ENCODE data around the gene AEBP1.
"Not testable (repeated sequence)": the region's sequence is repeated elsewhere in the genome, so short reads cannot be mapped to it uniquely, and the experiment has no call there.

The AEBP1 gene

GRCh38 chr7:44121761-44122420 is 17.7 kb downstream of the AEBP1 start:
- DNase-seq = no peak

GRCh38 chr7:44122529-44122928 is 18.4 kb downstream of the AEBP1 start:
- no peak for DNase-seq

- DNase-seq = peak; percentile 97
Observed at GRCh38 chr7:44123190-44124003, 19.3 kb downstream of the AEBP1 start, which contains the start of gene POLD2. POLD2 (minus strand) TSS chr7:44123548; CDS start chr7:44122053, 1,495 bp downstream.

- DNase-seq = no peak
Observed at GRCh38 chr7:44124822-44125202, 20.7 kb downstream of the AEBP1 start.

GRCh38 chr7:44126574-44126973 is 22.4 kb downstream of the AEBP1 start:
- not testable (repeated sequence) for DNase-seq

- DNase-seq = no peak
Observed at GRCh38 chr7:44127161-44127560, 23.0 kb downstream of the AEBP1 start.

GRCh38 chr7:44128721-44129582 is 24.8 kb downstream of the AEBP1 start:
- DNase-seq = no peak

- no peak for DNase-seq
Observed at GRCh38 chr7:44131173-44132029, 27.3 kb downstream of the AEBP1 start.

- DNase-seq = no peak
Observed at GRCh38 chr7:44132039-44132438, 27.9 kb downstream of the AEBP1 start.

GRCh38 chr7:44133295-44133694 is 29.1 kb downstream of the AEBP1 start:
- DNase-seq = no peak

- DNase-seq = no peak
Observed at GRCh38 chr7:44134943-44135628, 30.9 kb downstream of the AEBP1 start.

- DNase-seq = no peak
Observed at GRCh38 chr7:44136731-44137130, 32.6 kb downstream of the AEBP1 start.

- DNase-seq = no peak
Observed at GRCh38 chr7:44138698-44139097, 34.6 kb downstream of the AEBP1 start.

- no peak for DNase-seq
Observed at GRCh38 chr7:44139311-44140010, 35.3 kb downstream of the AEBP1 start.

- no peak for DNase-seq
Observed at GRCh38 chr7:44140341-44140740, 36.2 kb downstream of the AEBP1 start.

GRCh38 chr7:44141221-44141850 is 37.2 kb downstream of the AEBP1 start, which contains the start of gene MYL7:
MYL7 (minus strand) TSS chr7:44141332; CDS start chr7:44141305, 27 bp downstream.
- DNase-seq = no peak

- DNase-seq = no peak
Observed at GRCh38 chr7:44142028-44142427, 37.9 kb downstream of the AEBP1 start.

GRCh38 chr7:44143646-44144250 is 39.6 kb downstream of the AEBP1 start:
- DNase-seq = no peak

- DNase-seq = no peak
Observed at GRCh38 chr7:44144426-44144967, 40.4 kb downstream of the AEBP1 start.

Measured in activated gamma-delta T cell treated with Interleukin-2 at 50 U/mL for 16 hours (primary cell).